Skin epidermis (tissue), 12 donors: ENCODE results near the gene APOL6.

Source experiments
- H3K27ac ChIP-seq, 21 experiments: fragments of 200-600 bp; sonication (generic) in 11 of 21; one replicate each; pipeline ENCODE4 v1.5.0; 2020; ENCODE audit warnings: mild to moderate bottlenecking in 3 of 21, inconsistent platforms in 2 of 21, moderate library complexity in 2 of 21
- H3K4me3 ChIP-seq, 7 experiments: fragments of 200-600 bp; sonication (generic) in 2 of 7; one replicate each; pipeline ENCODE4 v1.5.0; 2020; ENCODE audit warnings: inconsistent platforms in 2 of 7, mild to moderate bottlenecking in 2 of 7, moderate library complexity in 1 of 7

The APOL6 gene

GRCh38 chr22:35703861-35704584, 55.8 kb downstream of the APOL6 start:
- Histone ChIP-seq H3K27ac (no peak overlapping the region), H3K4me3 (no peak overlapping the region)

- Histone ChIP-seq H3K27ac (no peak overlapping the region), H3K4me3 (no peak overlapping the region)
These were observed 56.9 kb downstream of the APOL6 start for GRCh38 chr22:35705141-35705540.

GRCh38 chr22:35708453-35708852, 60.2 kb downstream of the APOL6 start:
- Histone ChIP-seq H3K4me3 (no peak overlapping the region), H3K27ac (no peak overlapping the region)

- H3K27ac ChIP-seq, result no peak overlapping the region
- H3K4me3 ChIP-seq, result no peak overlapping the region
These were observed 60.7 kb downstream of the APOL6 start for GRCh38 chr22:35708917-35709316.

- Histone ChIP-seq H3K4me3 (no peak overlapping the region), H3K27ac (no peak overlapping the region)
These were observed 63.1 kb downstream of the APOL6 start for GRCh38 chr22:35711336-35711735.

- no peak overlapping the region for H3K4me3 ChIP-seq
These were observed 64.4 kb downstream of the APOL6 start for GRCh38 chr22:35712672-35713071.

GRCh38 chr22:35717572-35717971, 69.3 kb downstream of the APOL6 start, which contains the start of gene APOL5:
TSS of gene APOL5 (plus strand) at chr22:35717872. CDS start at chr22:35717872, 0 bp downstream.
- Histone ChIP-seq H3K4me3 (no peak within 1 kb of the TSS), H3K27ac (no peak within 1 kb of the TSS)

More at GRCh38 chr22:35712672-35713071, 64.4 kb downstream of the APOL6 start:
- H3K27ac ChIP-seq, result no peak overlapping the region
